GM12878 (cell line): Measurements from ENCODE around the gene METTL8. TPM values are rescaled to one million over a fixed set of nuclear protein-coding genes. Genes with fewer than 3 reads are reported as not detected.
"Not testable (repeated sequence)": the region's sequence is repeated elsewhere in the genome, so short reads cannot be mapped to it uniquely, and the experiment has no call there.

Experiments used
- ATAC-seq: fragments of 200-7000 bp; cut with Tn5 transposase; 3 replicates; pipeline ENCODE4 v1.9.1; 2020; ENCODE audit warnings: mild to moderate bottlenecking, moderate library complexity
- BruUV-seq: library from RNA; stranded (reverse); fragments of 400-500 nt; replicated peaks from 2 replicates; lab custom pipeline; 2021; lab: Mats Ljungman, UMichigan
- CTCF ChIA-PET: fragments of 300-600 bp; sonication (Branson Sonifier 250); formaldehyde crosslinking; extraction: SDS; loops from one replicate; lab custom pipeline; 2021; ENCODE audit warnings: inconsistent platforms; lab: Yijun Ruan, JAX
- POLR2A ChIA-PET: fragments of 350-600 bp; formaldehyde crosslinking; extraction: SDS; loops from one replicate; lab custom pipeline; 2021; ENCODE audit warnings: inconsistent platforms; lab: Charles Lee
- RAD21 ChIA-PET: fragments of 300-600 bp; sonication (Branson Sonifier 250); formaldehyde crosslinking; loops from one replicate; lab custom pipeline; 2023; ENCODE audit warnings: antibody characterized with exemption; ENCODE audit not compliant: unreplicated experiment; lab: Charles Lee
- SMC1A ChIA-PET: fragments of 300-600 bp; sonication (Branson Sonifier 250); formaldehyde crosslinking; loops from one replicate; lab custom pipeline; 2023; ENCODE audit not compliant: unreplicated experiment, uncharacterized antibody; lab: Charles Lee
- DNase-seq: peaks from one replicate; pipeline ENCODE4 v3.0.0-alpha.2; 2011; ENCODE audit warnings: low read depth, low spot score
- FAIRE-seq: peaks from 3 replicates; lab custom pipeline; 2011; peaks lifted over from hg19 to GRCh38; lab: Jason Lieb, UNC
- H2AFZ ChIP-seq: 2 replicates; pipeline ENCODE4 v1.6.0; 2011; ENCODE audit warnings: low read depth, low read length, control low read depth; ENCODE audit not compliant: control insufficient read depth
- H3K27ac ChIP-seq: 2 replicates; pipeline ENCODE4 v1.5.1; 2011; ENCODE audit warnings: control low read depth; ENCODE audit not compliant: control insufficient read depth, insufficient read depth
- H3K27me3 ChIP-seq, 2 experiments: replicated peaks in 1 of 2; 2 replicates each; pipeline versions ENCODE4 v1.6.0 to v1.6.1; 2011; ENCODE audit warnings: low read length in 1 of 2; ENCODE audit not compliant: control insufficient read depth in 2 of 2, insufficient read depth in 2 of 2
- H3K36me3 ChIP-seq, 2 experiments: 2 replicates each; pipeline ENCODE4 v1.5.1; 2011; ENCODE audit warnings: low read length in 1 of 2; ENCODE audit not compliant: control insufficient read depth in 2 of 2, insufficient read depth in 2 of 2
- H3K4me1 ChIP-seq: 2 replicates; pipeline ENCODE4 v1.6.1; 2011; ENCODE audit warnings: mild to moderate bottlenecking, low read length, moderate library complexity, mixed read lengths; ENCODE audit not compliant: control insufficient read depth, insufficient read depth
- H3K4me2 ChIP-seq: 2 replicates; pipeline ENCODE4 v1.6.0; 2011; ENCODE audit warnings: control low read depth; ENCODE audit not compliant: control insufficient read depth, insufficient read depth
- H3K4me3 ChIP-seq: fragments of 200-600 bp; sonication (generic); 2 replicates; pipeline ENCODE4 v1.5.1; 2016
- H3K79me2 ChIP-seq: 2 replicates; pipeline ENCODE4 v1.6.0; 2011; ENCODE audit warnings: low read length; ENCODE audit not compliant: control insufficient read depth, insufficient read depth
- H3K9ac ChIP-seq: 2 replicates; pipeline ENCODE4 v1.8.0; 2011; ENCODE audit warnings: low read length, control low read depth, mixed read lengths; ENCODE audit not compliant: control insufficient read depth, insufficient read depth
- H3K9me3 ChIP-seq: replicated peaks from 3 replicates; pipeline ENCODE4 v1.5.1; 2011; ENCODE audit warnings: mild to moderate bottlenecking, low read length; ENCODE audit not compliant: control insufficient read depth, insufficient read depth
- H4K20me1 ChIP-seq: 2 replicates; pipeline ENCODE4 v1.6.0; 2011; ENCODE audit not compliant: control insufficient read depth, insufficient read depth
- WGBS: methylation state at CpG from one replicate; pipeline ENCODE4 v1.1.6; 2016; ENCODE audit warnings: low lambda C conversion rate; ENCODE audit not compliant: insufficient replicate concordance, insufficient coverage; ENCODE audit errors: missing lambda C conversion rate; 5-methylcytosine and 5-hydroxymethylcytosine counted together
- in situ Hi-C: fragments of 300-500 bp; cut with MboI; formaldehyde crosslinking; loops from 9 replicates; pipeline ENCODE4 v1.14.3; 2018; ENCODE audit warnings: mixed read lengths
- intact Hi-C: fragments of 100-400 bp; cut with micrococcal nuclease; formaldehyde crosslinking; loops from one replicate; pipeline ENCODE4 v1.14.2; 2022; ENCODE audit not compliant: unreplicated experiment
- polyA plus RNA-seq, 11 experiments: library from polyadenylated mRNA; depleted of rRNA in 4 of 11; unstranded in 6 of 11; stranded (reverse) in 5 of 11; fragments of >200 nt; fragmentation: Nextera tagmentation in 4 of 11; fragmentation: Illumina TruSeq in 1 of 11; extraction: Ambion mirVana in 4 of 11; extraction: Trizol in 1 of 11; gene quantifications; 1 replicate in 1 of 11; 2 replicates in 10 of 11; pipeline versions ENCODE4 v1.2.1 to v1.2.3, GENCODE V29; 2011 to 2016; ENCODE audit warnings: inconsistent platforms in 2 of 11, missing spikeins in 2 of 11, low read depth in 1 of 11
- total RNA-seq, 4 experiments: library from RNA; depleted of rRNA in 3 of 4; stranded (reverse); fragments of >200 nt in 3 of 4; fragmentation: Illumina TruSeq in 1 of 4; extraction: Trizol in 1 of 4; gene quantifications; 2 replicates each; pipeline versions ENCODE4 v1.2.1 to v1.2.3, GENCODE V29; 2013 to 2021
- TF ChIP-seq, protein P1 (sequence below): fragments of 450-650 bp; IDR thresholded peaks from 2 replicates; pipeline ENCODE4 v1.6.1; 2017; ENCODE audit warnings: antibody characterized with exemption, mild to moderate bottlenecking, moderate library complexity

METTL8 gene
- total and polyA plus RNA-seq, 10 of the 15 experiments (the other 5 are each of a cell fraction or from before 2014, with no cell fraction given): 30.8 to 96.3 (median 51.5) TPM

GRCh38 chr2:171315781-171316180 lies 118.0 kb downstream of the METTL8 start (continued):
- TF ChIP-seq, protein P1, sequence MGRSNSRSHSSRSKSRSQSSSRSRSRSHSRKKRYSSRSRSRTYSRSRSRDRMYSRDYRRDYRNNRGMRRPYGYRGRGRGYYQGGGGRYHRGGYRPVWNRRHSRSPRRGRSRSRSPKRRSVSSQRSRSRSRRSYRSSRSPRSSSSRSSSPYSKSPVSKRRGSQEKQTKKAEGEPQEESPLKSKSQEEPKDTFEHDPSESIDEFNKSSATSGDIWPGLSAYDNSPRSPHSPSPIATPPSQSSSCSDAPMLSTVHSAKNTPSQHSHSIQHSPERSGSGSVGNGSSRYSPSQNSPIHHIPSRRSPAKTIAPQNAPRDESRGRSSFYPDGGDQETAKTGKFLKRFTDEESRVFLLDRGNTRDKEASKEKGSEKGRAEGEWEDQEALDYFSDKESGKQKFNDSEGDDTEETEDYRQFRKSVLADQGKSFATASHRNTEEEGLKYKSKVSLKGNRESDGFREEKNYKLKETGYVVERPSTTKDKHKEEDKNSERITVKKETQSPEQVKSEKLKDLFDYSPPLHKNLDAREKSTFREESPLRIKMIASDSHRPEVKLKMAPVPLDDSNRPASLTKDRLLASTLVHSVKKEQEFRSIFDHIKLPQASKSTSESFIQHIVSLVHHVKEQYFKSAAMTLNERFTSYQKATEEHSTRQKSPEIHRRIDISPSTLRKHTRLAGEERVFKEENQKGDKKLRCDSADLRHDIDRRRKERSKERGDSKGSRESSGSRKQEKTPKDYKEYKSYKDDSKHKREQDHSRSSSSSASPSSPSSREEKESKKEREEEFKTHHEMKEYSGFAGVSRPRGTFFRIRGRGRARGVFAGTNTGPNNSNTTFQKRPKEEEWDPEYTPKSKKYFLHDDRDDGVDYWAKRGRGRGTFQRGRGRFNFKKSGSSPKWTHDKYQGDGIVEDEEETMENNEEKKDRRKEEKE: no peak

GRCh38 chr2:171312182-171312581 lies 121.6 kb downstream of the METTL8 start:
- SMC1A ChIA-PET: interaction anchor here (0.8 kb wide), 1 partner anchor 15 kb away, joined by 3 read pairs; no protein-coding TSS in a partner anchor
- RAD21 ChIA-PET, H3K79me2 ChIP-seq, H3K27me3 ChIP-seq, BruUV-seq, H3K4me3 ChIP-seq, H3K9ac ChIP-seq, CTCF ChIA-PET, FAIRE-seq, H3K36me3 ChIP-seq, intact Hi-C loops, H3K27ac ChIP-seq, H3K4me2 ChIP-seq, H4K20me1 ChIP-seq, ATAC-seq, in situ Hi-C loops, POLR2A ChIA-PET, H2AFZ ChIP-seq, DNase-seq: not testable (repeated sequence)
- Histone ChIP-seq H3K4me1 (peaks cover 27% of the 10 kb centered on the region), H3K9me3 (peaks cover 18% of the 10 kb centered on the region)
- WGBS: 69% methylated on average over 3 of the region's 3 CpGs

- H3K27ac ChIP-seq, intact Hi-C loops, CTCF ChIA-PET, ATAC-seq, in situ Hi-C loops, H4K20me1 ChIP-seq, H3K4me2 ChIP-seq, H3K4me3 ChIP-seq, H3K27me3 ChIP-seq, RAD21 ChIA-PET, BruUV-seq, DNase-seq, H2AFZ ChIP-seq, H3K36me3 ChIP-seq, POLR2A ChIA-PET, FAIRE-seq, H3K79me2 ChIP-seq, H3K9ac ChIP-seq: not testable (repeated sequence)
- H3K9me3 ChIP-seq: peaks cover 18% of the 10 kb centered on the region
- peaks cover 23% of the 10 kb centered on the region for H3K4me1 ChIP-seq
- SMC1A ChIA-PET: interaction anchor here (0.8 kb wide), 1 partner anchor 15 kb away, joined by 3 read pairs; no protein-coding TSS in a partner anchor
- 95% methylated on average over 1 of the region's 1 CpG for WGBS
Measured at GRCh38 chr2:171311589-171311988, 122.2 kb downstream of the METTL8 start.
